ENCODE results near the gene HCAR1.

HCAR1 gene

DNA sequence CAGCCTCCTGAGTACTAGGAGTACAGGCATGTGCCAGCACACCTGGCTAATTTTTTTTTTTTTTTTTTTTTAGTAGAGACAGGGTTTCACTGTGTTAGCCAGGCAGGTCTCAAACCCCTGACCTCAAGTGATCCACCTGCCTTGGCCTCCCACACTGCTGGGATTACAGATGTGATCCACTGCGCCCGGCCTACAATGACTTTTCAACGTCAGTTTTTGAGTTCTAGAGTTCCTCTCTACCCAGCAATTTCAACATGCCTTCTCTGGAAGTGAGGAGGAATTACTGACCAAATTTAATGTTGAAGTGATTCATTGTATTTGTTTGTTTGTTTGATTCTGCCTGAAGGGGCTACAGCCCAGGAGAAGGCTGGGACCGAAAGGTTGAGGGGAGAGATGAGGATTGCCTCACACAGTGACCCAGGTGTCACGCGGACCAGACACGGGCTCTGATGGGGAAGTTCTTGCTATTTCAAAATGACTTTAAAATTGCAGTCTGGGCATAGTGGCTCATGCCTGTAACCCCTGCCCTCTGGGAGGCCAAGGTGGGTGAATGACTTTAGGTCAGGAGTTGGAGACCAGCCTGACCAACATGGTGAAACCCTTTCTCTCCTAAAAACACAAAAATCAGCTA lies 13.4 kb upstream of the HCAR1 start:
- Histone ChIP-seq H3K4me3 (ENCODE audit: low read length) (no peak overlapping the region), H2AFZ (ENCODE audit: low read depth, low read length) (no peak overlapping the region), H3K79me2 (ENCODE audit: low read length) (no peaks in the 10 kb centered on the region), H3K36me3 (replicated peaks; ENCODE audit: low read depth, low read length) (no peaks in the 10 kb centered on the region), H3K27me3 (ENCODE audit: low read depth, low read length) (no peaks in the 10 kb centered on the region), H3K4me2 (ENCODE audit: low read length) (no peak overlapping the region), H3K4me1 (ENCODE audit: low read length) (no peaks in the 10 kb centered on the region), H4K20me1 (ENCODE audit: insufficient read depth, low read length) (no peaks in the 10 kb centered on the region), H3K9ac (ENCODE audit: low read length) (no peak overlapping the region), H3K9me3 (ENCODE audit: insufficient read depth, low read length) (no peaks in the 10 kb centered on the region), H3K27ac (ENCODE audit: low read length) (no peak overlapping the region)
- TF ChIP-seq EZH2phosphoT487 (IDR thresholded peaks at IDR 0.05; ENCODE audit: low read depth), result no peak
- TF ChIP-seq, protein P1, sequence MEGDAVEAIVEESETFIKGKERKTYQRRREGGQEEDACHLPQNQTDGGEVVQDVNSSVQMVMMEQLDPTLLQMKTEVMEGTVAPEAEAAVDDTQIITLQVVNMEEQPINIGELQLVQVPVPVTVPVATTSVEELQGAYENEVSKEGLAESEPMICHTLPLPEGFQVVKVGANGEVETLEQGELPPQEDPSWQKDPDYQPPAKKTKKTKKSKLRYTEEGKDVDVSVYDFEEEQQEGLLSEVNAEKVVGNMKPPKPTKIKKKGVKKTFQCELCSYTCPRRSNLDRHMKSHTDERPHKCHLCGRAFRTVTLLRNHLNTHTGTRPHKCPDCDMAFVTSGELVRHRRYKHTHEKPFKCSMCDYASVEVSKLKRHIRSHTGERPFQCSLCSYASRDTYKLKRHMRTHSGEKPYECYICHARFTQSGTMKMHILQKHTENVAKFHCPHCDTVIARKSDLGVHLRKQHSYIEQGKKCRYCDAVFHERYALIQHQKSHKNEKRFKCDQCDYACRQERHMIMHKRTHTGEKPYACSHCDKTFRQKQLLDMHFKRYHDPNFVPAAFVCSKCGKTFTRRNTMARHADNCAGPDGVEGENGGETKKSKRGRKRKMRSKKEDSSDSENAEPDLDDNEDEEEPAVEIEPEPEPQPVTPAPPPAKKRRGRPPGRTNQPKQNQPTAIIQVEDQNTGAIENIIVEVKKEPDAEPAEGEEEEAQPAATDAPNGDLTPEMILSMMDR (IDR thresholded peaks at IDR 0.05; ENCODE audit: low read depth, low read length), result no peak

DNA sequence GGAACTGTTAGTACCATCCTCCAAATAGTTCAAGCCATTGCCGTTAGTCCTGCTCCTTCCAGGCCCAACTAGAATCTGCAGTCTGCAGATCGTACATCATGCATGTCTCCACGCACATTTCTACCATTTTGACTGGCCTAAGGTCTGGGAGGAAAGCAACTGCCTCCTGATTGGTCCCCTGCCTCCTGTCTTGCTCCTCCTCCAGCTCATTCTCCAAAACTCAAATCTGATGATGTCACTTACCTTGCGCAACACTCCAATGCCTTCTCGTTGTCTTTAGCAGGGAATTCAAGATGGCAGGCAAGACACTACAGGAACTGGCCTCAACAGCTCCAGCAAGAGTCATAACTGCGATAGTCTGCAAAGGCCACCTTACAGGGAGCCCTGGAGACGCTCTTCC lies 9.7 kb upstream of the HCAR1 start:
- H3K9ac ChIP-seq (ENCODE audit: low read length), result no peak overlapping the region
- H4K20me1 ChIP-seq (ENCODE audit: insufficient read depth, low read length), result no peaks in the 10 kb centered on the region
- H3K4me2 ChIP-seq (ENCODE audit: low read length), result no peak overlapping the region
- H3K27me3 ChIP-seq (ENCODE audit: low read depth, low read length), result no peaks in the 10 kb centered on the region
- no peak overlapping the region for H3K4me3 ChIP-seq (ENCODE audit: low read length)
- no peaks in the 10 kb centered on the region for H3K9me3 ChIP-seq (ENCODE audit: insufficient read depth, low read length)
- H3K36me3 ChIP-seq (replicated peaks; ENCODE audit: low read depth, low read length), result no peaks in the 10 kb centered on the region
- H2AFZ ChIP-seq (ENCODE audit: low read depth, low read length), result no peak overlapping the region
- H3K4me1 ChIP-seq (ENCODE audit: low read length), result no peaks in the 10 kb centered on the region
- no peak overlapping the region for H3K27ac ChIP-seq (ENCODE audit: low read length)
- TF ChIP-seq EZH2phosphoT487 (IDR thresholded peaks at IDR 0.05; ENCODE audit: low read depth), result no peak
- TF ChIP-seq, protein P1 (IDR thresholded peaks at IDR 0.05; ENCODE audit: low read depth, low read length), result no peak
- no peaks in the 10 kb centered on the region for H3K79me2 ChIP-seq (ENCODE audit: low read length)

DNA sequence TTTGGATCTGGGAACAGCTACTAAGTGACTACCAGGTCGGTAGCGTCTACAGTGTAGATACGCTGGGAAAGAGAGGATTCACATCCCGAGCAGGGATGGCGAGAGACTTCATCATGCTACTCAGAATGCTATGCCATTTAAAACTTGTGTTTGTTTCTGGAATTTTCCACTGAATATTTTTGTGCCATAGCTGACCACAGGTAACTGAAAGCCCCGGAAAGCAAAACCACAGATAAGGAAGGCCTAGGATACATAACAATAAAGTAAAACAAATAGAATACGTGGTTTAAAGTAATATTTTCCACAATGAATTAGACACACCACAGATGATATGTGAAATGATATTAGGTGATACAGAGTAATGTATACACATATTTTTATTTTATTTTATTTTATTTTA lies 7.9 kb upstream of the HCAR1 start:
- H3K9ac ChIP-seq (ENCODE audit: low read length), result no peak overlapping the region

DNA sequence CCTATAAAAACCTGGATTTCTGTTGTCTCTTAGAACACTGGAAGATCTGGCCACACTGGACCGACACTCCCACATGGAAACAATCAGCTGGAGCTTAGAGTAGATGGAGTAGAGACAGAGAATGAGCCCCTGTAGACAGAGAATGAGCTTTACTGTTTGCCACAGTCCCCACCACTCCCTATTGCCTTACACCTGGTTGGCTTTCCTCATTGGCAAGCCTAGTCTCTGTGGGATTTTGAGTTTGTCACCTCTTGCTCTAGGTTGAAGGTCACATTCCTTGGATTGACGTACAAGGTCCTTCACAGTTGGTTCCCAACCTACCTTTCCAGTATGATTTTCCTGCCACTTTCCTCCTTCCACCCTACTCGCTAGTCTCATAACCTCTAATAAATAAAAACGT lies 2.0 kb upstream of the HCAR1 start:
- Histone ChIP-seq H3K27me3 (ENCODE audit: low read depth, low read length) (peaks cover 36% of the 10 kb centered on the region), H4K20me1 (ENCODE audit: insufficient read depth, low read length) (no peaks in the 10 kb centered on the region), H3K4me3 (ENCODE audit: low read length) (no peak overlapping the region), H3K27ac (ENCODE audit: low read length) (no peak overlapping the region), H3K4me2 (ENCODE audit: low read length) (no peak overlapping the region), H3K36me3 (replicated peaks; ENCODE audit: low read depth, low read length) (no peaks in the 10 kb centered on the region), H3K9me3 (ENCODE audit: insufficient read depth, low read length) (no peaks in the 10 kb centered on the region), H3K79me2 (ENCODE audit: low read length) (no peaks in the 10 kb centered on the region), H3K9ac (ENCODE audit: low read length) (no peak overlapping the region), H2AFZ (ENCODE audit: low read depth, low read length) (no peak overlapping the region), H3K4me1 (ENCODE audit: low read length) (peaks cover 11% of the 10 kb centered on the region)
- no peak for TF ChIP-seq EZH2phosphoT487 (IDR thresholded peaks at IDR 0.05; ENCODE audit: low read depth)
- TF ChIP-seq, protein P1 (IDR thresholded peaks at IDR 0.05; ENCODE audit: low read depth, low read length), result no peak

More for the DNA sequence above, 7.9 kb upstream of the HCAR1 start:
- TF ChIP-seq, protein P1 (IDR thresholded peaks at IDR 0.05; ENCODE audit: low read depth, low read length), result no peak
- no peak for TF ChIP-seq EZH2phosphoT487 (IDR thresholded peaks at IDR 0.05; ENCODE audit: low read depth)
- peaks cover 2% of the 10 kb centered on the region; the same call in 1 of the 2 replicates for H3K4me1 ChIP-seq (ENCODE audit: low read length)
- no peak overlapping the region for H2AFZ ChIP-seq (ENCODE audit: low read depth, low read length)
- H3K27ac ChIP-seq (ENCODE audit: low read length), result no peak overlapping the region
- no peak overlapping the region for H3K4me3 ChIP-seq (ENCODE audit: low read length)
- H3K27me3 ChIP-seq (ENCODE audit: low read depth, low read length), result no peaks in the 10 kb centered on the region
- no peaks in the 10 kb centered on the region for H3K9me3 ChIP-seq (ENCODE audit: insufficient read depth, low read length)
- no peaks in the 10 kb centered on the region for H3K36me3 ChIP-seq (replicated peaks; ENCODE audit: low read depth, low read length)
- H3K79me2 ChIP-seq (ENCODE audit: low read length), result no peaks in the 10 kb centered on the region
- no peak overlapping the region for H3K4me2 ChIP-seq (ENCODE audit: low read length)
- no peaks in the 10 kb centered on the region for H4K20me1 ChIP-seq (ENCODE audit: insufficient read depth, low read length)

Data from OCI-LY3 (cell line).